ENCODE data around the gene EEF1AKMT2.

The EEF1AKMT2 gene

DNA sequence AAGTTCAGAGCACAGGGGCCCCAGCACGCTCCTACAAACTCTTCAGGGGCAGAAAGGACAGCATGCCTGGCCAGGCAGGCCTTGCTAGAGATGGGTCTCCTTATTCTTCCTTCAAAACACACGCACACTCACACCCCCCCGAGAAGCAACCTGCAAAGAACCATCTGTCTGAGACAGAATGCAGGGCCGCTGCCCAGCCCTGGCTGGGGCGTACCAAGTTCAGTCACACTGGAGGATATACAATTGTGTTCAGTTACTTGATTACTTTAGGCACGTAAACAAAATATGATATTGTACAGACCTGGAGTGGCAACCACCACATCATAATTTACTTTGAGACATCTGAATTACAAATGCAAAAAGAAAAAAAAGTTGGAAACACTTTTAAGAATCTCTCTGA, 53.2 kb downstream of the EEF1AKMT2 start:
- peak overlapping the region; percentile 14 for H3K27ac Mint-ChIP-seq
- peak overlapping the region; percentile 37 for H3K4me3 Mint-ChIP-seq
- H3K4me1 Mint-ChIP-seq: peaks cover 94% of the 10 kb centered on the region
- TF ChIP-seq, protein P1, sequence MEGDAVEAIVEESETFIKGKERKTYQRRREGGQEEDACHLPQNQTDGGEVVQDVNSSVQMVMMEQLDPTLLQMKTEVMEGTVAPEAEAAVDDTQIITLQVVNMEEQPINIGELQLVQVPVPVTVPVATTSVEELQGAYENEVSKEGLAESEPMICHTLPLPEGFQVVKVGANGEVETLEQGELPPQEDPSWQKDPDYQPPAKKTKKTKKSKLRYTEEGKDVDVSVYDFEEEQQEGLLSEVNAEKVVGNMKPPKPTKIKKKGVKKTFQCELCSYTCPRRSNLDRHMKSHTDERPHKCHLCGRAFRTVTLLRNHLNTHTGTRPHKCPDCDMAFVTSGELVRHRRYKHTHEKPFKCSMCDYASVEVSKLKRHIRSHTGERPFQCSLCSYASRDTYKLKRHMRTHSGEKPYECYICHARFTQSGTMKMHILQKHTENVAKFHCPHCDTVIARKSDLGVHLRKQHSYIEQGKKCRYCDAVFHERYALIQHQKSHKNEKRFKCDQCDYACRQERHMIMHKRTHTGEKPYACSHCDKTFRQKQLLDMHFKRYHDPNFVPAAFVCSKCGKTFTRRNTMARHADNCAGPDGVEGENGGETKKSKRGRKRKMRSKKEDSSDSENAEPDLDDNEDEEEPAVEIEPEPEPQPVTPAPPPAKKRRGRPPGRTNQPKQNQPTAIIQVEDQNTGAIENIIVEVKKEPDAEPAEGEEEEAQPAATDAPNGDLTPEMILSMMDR (IDR thresholded peaks at IDR 0.05): no peak
- DNase-seq: no peak
- peaks cover 6% of the 10 kb centered on the region for H3K27me3 Mint-ChIP-seq (ENCODE audit: low read depth, poor library complexity)
- H3K36me3 Mint-ChIP-seq (ENCODE audit: low read depth): no peaks in the 10 kb centered on the region
- H3K9me3 Mint-ChIP-seq: no peaks in the 10 kb centered on the region

DNA sequence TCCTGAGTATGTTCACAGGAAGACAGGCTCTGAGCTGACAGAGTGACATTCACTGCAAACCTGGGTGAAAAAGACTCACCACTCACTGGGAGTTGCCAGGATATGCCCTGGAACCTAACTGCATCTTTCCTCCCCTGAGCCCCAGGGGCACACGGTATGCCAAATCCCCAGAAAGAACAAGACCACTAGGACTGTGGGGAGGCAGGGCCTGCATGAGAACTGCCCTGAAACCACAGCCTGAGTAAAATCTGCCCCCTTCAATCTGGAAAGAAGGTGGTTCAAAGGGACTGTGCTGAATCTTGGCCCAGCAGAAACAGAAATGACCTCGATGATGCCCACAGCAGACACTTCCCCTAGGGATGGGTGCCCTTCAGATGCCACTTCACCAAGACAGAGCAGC, 54.0 kb downstream of the EEF1AKMT2 start:
- H3K27ac Mint-ChIP-seq: no peak overlapping the region
- no peaks in the 10 kb centered on the region for H3K9me3 Mint-ChIP-seq
- H3K36me3 Mint-ChIP-seq (ENCODE audit: low read depth): peaks cover 6% of the 10 kb centered on the region
- TF ChIP-seq, protein P1 (IDR thresholded peaks at IDR 0.05): no peak
- no peak overlapping the region for H3K4me3 Mint-ChIP-seq
- H3K4me1 Mint-ChIP-seq: peaks cover 99% of the 10 kb centered on the region
- H3K27me3 Mint-ChIP-seq (ENCODE audit: low read depth, poor library complexity): peaks cover 5% of the 10 kb centered on the region
- DNase-seq: no peak

DNA sequence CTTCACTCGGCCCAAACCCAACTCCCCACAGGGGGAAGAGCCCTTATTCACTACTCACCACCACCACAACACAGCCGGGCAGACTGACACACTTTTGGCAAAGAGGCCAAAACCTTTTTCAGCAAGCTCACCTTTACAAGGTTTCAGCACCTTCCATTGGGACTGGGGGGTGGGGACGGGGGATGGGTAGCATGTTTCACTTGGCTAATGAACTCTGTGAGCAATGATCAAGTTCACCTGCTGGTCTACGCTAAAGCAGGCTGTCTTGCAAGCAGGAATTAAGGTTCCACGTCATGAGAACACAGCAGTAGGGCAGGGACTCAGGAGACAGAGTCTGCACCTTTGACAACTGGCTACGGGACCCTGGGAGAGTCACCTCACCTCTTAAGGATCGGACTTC, 54.5 kb downstream of the EEF1AKMT2 start:
- Mint-ChIP-seq H3K4me1 (peaks cover 96% of the 10 kb centered on the region), H3K27ac (no peak overlapping the region), H3K4me3 (no peak overlapping the region), H3K36me3 (ENCODE audit: low read depth) (peaks cover 8% of the 10 kb centered on the region), H3K9me3 (no peaks in the 10 kb centered on the region), H3K27me3 (ENCODE audit: low read depth, poor library complexity) (peaks cover 3% of the 10 kb centered on the region)
- no peak for DNase-seq
- TF ChIP-seq, protein P1 (IDR thresholded peaks at IDR 0.05): no peak

DNA sequence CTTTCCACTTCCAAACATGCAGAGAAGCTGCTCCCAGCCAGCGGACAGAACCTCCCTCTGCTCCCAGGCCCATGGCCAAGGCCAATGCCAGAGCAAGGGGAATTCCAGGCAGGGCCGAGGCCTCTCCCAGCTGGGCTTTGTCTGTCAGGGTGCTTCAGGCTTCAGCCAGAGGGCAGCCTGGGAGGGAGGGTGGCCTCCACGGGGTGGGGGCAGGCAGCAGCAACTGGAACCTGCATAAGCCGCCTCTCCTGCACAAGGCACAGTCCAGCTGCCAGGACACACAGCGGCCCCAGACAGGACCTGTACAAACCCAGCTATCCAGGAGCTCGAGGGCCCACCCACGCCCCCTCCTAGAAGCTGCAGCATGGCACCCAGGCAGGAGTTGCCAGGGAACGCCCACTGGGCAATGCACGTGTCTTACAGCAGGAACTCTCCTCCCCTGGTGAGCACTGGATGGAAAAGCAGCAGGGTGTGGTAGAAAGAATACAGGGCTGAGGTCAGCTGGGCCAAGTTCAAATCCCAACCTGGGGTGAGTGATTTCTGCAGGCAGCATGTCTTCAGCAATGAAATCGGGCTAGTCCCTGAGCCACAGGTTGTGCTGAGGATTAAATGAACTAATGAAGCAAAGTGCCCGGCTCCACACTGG, 55.1 kb downstream of the EEF1AKMT2 start:
- no peaks in the 10 kb centered on the region for H3K9me3 Mint-ChIP-seq
- DNase-seq: no peak
- H3K36me3 Mint-ChIP-seq (ENCODE audit: low read depth): peaks cover 8% of the 10 kb centered on the region
- peaks cover 3% of the 10 kb centered on the region for H3K27me3 Mint-ChIP-seq (ENCODE audit: low read depth, poor library complexity)
- TF ChIP-seq, protein P1 (IDR thresholded peaks at IDR 0.05): no peak
- peaks cover 90% of the 10 kb centered on the region for H3K4me1 Mint-ChIP-seq
- no peak overlapping the region for H3K27ac Mint-ChIP-seq
- H3K4me3 Mint-ChIP-seq: no peak overlapping the region

DNA sequence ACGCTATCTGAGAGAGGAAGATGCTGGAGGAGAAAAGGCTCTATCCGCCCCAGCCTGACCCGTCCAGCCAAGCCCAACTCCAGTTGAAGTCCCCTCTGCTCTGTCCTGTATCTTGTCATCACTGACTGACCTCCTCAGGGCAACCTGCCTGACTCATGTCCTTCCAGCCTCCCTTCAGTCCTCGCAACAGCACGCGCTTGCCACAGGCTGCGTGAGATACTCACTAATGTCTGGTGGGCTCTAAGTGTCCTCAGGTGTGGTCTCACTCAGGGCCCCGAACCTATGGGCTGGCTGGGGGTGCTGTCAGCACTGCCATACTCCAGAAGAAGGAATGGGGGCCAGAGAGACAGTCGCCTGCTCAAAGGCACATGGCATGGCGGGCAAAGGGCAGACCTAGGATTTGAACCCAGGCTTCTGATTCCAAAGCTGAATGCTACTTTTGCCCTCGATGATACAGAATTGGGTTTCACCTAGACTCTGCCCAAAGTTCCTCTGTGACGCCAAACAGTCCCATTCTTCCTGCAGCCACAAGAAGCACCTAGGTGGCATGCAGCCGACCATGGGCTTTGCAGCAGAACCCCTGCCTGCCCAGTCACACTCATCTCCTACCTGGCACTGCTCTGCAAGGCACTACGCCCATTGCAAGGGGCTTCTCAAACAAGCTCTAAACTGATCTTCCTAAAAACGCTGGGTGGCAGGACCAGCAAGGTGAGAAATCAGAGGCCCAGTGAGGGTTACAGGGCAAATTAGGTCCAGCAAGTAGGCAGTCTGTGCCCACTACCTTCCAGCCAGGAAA, 56.0 kb downstream of the EEF1AKMT2 start:
- TF ChIP-seq, protein P1 (IDR thresholded peaks at IDR 0.05): no peak
- Mint-ChIP-seq H3K4me3 (no peak overlapping the region), H3K27ac (peak overlapping the region; percentile 48), H3K27me3 (ENCODE audit: low read depth, poor library complexity) (peaks cover 3% of the 10 kb centered on the region), H3K4me1 (peaks cover 81% of the 10 kb centered on the region), H3K36me3 (ENCODE audit: low read depth) (peaks cover 8% of the 10 kb centered on the region), H3K9me3 (no peaks in the 10 kb centered on the region)
- DNase-seq: no peak
